ENCODE data around the gene ELOVL1.

ELOVL1 gene

GRCh38 chr1:43389326-43390313 is 21.8 kb upstream of the ELOVL1 start, which contains the start of the genes MED8 and SZT2:
MED8 (minus strand) TSS chr1:43389800; CDS start chr1:43389764, 36 bp downstream.
SZT2 (plus strand) TSS chr1:43389899; CDS start chr1:43389969, 70 bp downstream.
- H3K4me1 Mint-ChIP-seq = peaks cover 30 to 31% of the 10 kb centered on the region in 2 donors
- ATAC-seq (replicated peaks) = peak; percentile 97 to 98
- H3K4me3 Mint-ChIP-seq = peak within 1 kb of the TSS; percentile 96 to 99
- peaks cover 17 to 38% of the 10 kb centered on the region in 2 donors for H3K36me3 Mint-ChIP-seq
- no peaks in the 10 kb centered on the region for H3K27me3 Mint-ChIP-seq
- DNase-seq = peak; percentile 92
- H3K27ac Mint-ChIP-seq = peak within 1 kb of the TSS; percentile 96
- H3K9me3 Mint-ChIP-seq = no peaks in the 10 kb centered on the region

DNA sequence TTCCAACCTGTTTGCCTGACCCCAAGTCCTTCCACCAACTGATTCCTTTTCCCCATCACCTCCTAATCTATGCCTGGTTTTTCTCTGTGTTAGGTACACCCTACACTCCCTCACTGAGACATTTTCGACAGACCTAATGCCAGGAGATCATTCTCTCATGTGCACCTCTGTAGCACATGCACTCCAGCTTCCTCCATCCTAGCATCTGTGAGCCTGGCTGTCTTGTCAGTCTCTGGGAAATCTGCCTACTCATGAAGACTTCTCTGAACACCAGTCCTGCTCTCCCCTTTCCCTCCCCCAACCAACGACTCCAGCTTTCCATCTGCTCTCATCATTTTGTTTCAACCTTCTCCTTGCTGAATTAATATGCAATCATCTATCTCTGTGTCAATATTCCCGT is 20.8 kb upstream of the ELOVL1 start:
- peak overlapping the region; percentile 96 to 99 for H3K4me3 Mint-ChIP-seq
- DNase-seq = no peak
- no peaks in the 10 kb centered on the region for H3K27me3 Mint-ChIP-seq
- peaks cover 19 to 36% of the 10 kb centered on the region in 2 donors for H3K36me3 Mint-ChIP-seq
- H3K27ac Mint-ChIP-seq = peak overlapping the region; percentile 96
- H3K9me3 Mint-ChIP-seq = no peaks in the 10 kb centered on the region
- no peak for ATAC-seq (replicated peaks)
- H3K4me1 Mint-ChIP-seq = peaks cover 27 to 28% of the 10 kb centered on the region in 2 donors

DNA sequence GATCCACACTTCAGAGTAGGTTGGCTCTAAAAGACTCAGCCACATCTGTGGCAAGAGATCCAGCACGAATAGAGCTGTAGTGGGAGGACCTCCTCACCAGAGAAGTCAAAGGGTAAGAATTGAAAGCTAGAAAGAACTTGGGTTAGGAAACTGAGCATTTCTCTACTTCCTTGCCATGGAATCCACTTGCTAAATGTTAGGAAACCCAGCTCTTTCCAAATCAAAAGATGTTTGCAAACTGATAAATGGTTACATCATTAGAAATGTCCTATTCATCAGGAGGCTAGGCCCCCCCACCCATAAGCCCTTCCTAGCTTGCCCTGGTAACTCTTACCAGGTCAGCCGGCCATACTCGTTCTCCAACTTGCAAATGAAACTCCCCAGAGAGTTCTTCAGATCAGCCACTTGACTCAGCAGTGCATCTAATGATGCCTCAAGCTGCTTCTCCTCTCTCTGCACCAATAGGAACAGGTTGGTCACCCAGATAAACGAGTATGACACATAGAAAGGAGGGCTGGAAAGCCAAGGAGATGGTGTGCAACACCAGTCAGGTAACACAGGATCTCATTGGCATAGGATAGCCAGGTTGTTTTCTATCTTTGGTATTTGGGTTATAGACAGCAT is 20.3 kb upstream of the ELOVL1 start:
- Mint-ChIP-seq H3K4me1 (peaks cover 23 to 25% of the 10 kb centered on the region in 2 donors), H3K36me3 (peaks cover 23 to 38% of the 10 kb centered on the region in 2 donors), H3K27me3 (no peaks in the 10 kb centered on the region), H3K9me3 (no peaks in the 10 kb centered on the region), H3K27ac (peak overlapping the region; percentile 96), H3K4me3 (peak overlapping the region; percentile 96 to 99)
- ATAC-seq (replicated peaks) (no peak), DNase-seq (no peak)

- H3K27ac Mint-ChIP-seq = no peak overlapping the region
- ATAC-seq (replicated peaks) = no peak
- no peak overlapping the region for H3K4me3 Mint-ChIP-seq
- H3K9me3 Mint-ChIP-seq = no peaks in the 10 kb centered on the region
- H3K27me3 Mint-ChIP-seq = no peaks in the 10 kb centered on the region
- DNase-seq = no peak
- peaks cover 29 to 50% of the 10 kb centered on the region in 2 donors for H3K36me3 Mint-ChIP-seq
- peaks cover 25 to 27% of the 10 kb centered on the region in 2 donors for H3K4me1 Mint-ChIP-seq
Measured at GRCh38 chr1:43386676-43387075, 18.9 kb upstream of the ELOVL1 start.

DNA sequence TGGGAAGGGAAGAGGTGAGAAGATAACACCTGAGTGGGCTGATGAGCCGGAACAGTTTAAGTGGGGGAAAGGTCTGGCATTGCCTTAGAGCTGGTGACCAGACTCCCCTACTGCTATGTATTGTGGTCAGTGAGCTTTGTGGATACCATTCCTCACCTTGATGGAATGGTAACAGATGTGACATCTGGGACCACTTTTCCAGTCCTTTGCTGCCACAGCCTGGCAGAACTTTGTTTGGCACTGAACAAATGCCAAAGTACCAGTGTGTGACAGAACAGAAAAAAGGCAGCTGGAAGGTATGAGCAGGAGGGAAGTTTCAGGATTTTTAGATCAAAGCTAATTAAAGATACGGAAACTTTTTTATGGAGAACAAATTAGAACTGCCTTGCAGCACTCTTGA is 15.6 kb upstream of the ELOVL1 start:
- Mint-ChIP-seq H3K27me3 (no peaks in the 10 kb centered on the region), H3K27ac (no peak overlapping the region), H3K36me3 (peaks cover 37 to 61% of the 10 kb centered on the region in 2 donors), H3K9me3 (no peaks in the 10 kb centered on the region), H3K4me3 (no peak overlapping the region), H3K4me1 (peaks cover 13 to 21% of the 10 kb centered on the region in 2 donors)
- DNase-seq (no peak), ATAC-seq (replicated peaks) (no peak)

- ATAC-seq (replicated peaks) (no peak), DNase-seq (no peak)
- Mint-ChIP-seq H3K9me3 (no peaks in the 10 kb centered on the region), H3K27me3 (no peaks in the 10 kb centered on the region), H3K36me3 (peaks cover 41 to 58% of the 10 kb centered on the region in 2 donors), H3K4me3 (no peak overlapping the region), H3K4me1 (peaks cover 7 to 11% of the 10 kb centered on the region in 2 donors), H3K27ac (peak overlapping the region; percentile 48)
Measured at GRCh38 chr1:43382027-43382779, 14.4 kb upstream of the ELOVL1 start.

DNA sequence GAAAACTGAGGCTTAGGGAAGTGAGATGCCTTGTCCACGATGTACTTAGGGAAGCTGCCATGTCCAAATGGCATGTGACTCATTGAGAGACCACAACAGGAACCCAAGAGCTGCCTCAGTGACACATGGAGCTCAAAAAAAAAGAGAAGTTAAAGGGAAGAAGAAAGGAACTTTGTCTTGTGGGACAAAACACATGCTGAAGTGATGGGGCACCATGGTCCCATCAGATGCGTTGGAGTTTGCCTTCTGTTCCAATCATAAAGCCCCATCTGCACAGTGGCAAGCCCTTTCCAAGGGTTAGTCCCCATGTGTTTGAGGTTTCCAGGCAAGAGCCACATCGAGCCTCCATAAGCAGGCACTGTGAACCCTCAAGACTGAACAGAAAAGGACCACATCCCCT is 13.8 kb upstream of the ELOVL1 start:
- ATAC-seq (replicated peaks) (peak; percentile 33 to 34), DNase-seq (no peak)
- Mint-ChIP-seq H3K36me3 (peaks cover 40 to 52% of the 10 kb centered on the region in 2 donors), H3K4me1 (peaks cover 7 to 11% of the 10 kb centered on the region in 2 donors), H3K4me3 (no peak overlapping the region), H3K27ac (peak overlapping the region; percentile 48), H3K27me3 (no peaks in the 10 kb centered on the region), H3K9me3 (no peaks in the 10 kb centered on the region)

DNA sequence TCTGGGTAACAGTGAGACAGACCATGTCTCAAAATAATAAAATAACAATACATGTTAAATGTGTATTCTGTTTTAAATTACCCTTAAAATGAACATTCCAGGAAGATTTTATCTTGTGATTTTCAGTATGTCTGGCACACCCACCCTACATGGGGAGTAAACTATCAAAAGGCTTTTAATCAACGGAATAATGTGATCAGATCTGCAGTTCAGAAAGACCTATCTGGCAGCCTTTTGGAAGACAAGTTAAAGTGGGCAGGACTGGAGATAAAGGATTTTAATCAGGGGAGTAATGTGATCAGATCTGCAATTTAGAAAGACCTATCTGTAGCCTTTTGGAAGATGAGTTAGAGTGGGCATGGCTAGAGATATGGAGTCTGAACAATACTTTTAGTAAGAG is 11.7 kb upstream of the ELOVL1 start:
- H3K27ac Mint-ChIP-seq = no peak overlapping the region
- H3K4me3 Mint-ChIP-seq = no peak overlapping the region
- no peaks in the 10 kb centered on the region for H3K9me3 Mint-ChIP-seq
- no peak for ATAC-seq (replicated peaks)
- DNase-seq = no peak
- peaks cover 11 to 17% of the 10 kb centered on the region in 2 donors for H3K4me1 Mint-ChIP-seq
- H3K27me3 Mint-ChIP-seq = no peaks in the 10 kb centered on the region
- peaks cover 37 to 47% of the 10 kb centered on the region in 2 donors for H3K36me3 Mint-ChIP-seq

- Mint-ChIP-seq H3K36me3 (peaks cover 26 to 37% of the 10 kb centered on the region in 2 donors), H3K4me1 (peaks cover 11 to 17% of the 10 kb centered on the region in 2 donors), H3K27me3 (no peaks in the 10 kb centered on the region), H3K4me3 (no peak overlapping the region), H3K9me3 (no peaks in the 10 kb centered on the region), H3K27ac (no peak overlapping the region)
- ATAC-seq (replicated peaks) (no peak), DNase-seq (no peak)
Measured at GRCh38 chr1:43377831-43378230, 10.0 kb upstream of the ELOVL1 start.

DNA sequence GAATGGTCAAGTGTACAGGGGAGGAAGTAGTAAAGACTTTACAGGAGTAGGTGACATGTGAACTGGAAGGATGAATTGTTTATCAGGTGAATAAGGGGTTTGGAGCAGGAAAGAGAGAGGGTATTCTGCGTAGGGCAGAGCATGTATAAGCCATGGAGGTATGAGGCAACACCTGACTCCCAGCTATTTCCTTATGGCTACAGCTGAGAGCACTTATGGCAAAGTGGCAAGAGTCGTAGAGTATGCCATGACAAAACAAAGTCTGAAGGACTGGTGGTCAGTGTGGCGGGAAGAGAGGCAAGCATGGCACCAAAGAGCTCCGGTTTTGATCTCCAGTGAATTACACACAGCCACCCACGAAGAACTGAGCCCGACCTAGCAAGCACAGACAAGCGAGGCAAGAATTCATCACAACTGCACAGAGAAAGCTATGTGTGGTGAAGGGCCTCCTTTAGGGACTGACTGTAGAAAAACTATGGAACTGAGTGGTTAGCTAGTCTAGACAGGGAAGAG is 9.0 kb upstream of the ELOVL1 start:
- H3K4me3 Mint-ChIP-seq = no peak overlapping the region
- peaks cover 23 to 29% of the 10 kb centered on the region in 2 donors for H3K36me3 Mint-ChIP-seq
- no peaks in the 10 kb centered on the region for H3K27me3 Mint-ChIP-seq
- peaks cover 8 to 14% of the 10 kb centered on the region in 2 donors for H3K4me1 Mint-ChIP-seq
- ATAC-seq (replicated peaks) (no peak), DNase-seq (no peak)
- H3K9me3 Mint-ChIP-seq = no peaks in the 10 kb centered on the region
- H3K27ac Mint-ChIP-seq = no peak overlapping the region

DNA sequence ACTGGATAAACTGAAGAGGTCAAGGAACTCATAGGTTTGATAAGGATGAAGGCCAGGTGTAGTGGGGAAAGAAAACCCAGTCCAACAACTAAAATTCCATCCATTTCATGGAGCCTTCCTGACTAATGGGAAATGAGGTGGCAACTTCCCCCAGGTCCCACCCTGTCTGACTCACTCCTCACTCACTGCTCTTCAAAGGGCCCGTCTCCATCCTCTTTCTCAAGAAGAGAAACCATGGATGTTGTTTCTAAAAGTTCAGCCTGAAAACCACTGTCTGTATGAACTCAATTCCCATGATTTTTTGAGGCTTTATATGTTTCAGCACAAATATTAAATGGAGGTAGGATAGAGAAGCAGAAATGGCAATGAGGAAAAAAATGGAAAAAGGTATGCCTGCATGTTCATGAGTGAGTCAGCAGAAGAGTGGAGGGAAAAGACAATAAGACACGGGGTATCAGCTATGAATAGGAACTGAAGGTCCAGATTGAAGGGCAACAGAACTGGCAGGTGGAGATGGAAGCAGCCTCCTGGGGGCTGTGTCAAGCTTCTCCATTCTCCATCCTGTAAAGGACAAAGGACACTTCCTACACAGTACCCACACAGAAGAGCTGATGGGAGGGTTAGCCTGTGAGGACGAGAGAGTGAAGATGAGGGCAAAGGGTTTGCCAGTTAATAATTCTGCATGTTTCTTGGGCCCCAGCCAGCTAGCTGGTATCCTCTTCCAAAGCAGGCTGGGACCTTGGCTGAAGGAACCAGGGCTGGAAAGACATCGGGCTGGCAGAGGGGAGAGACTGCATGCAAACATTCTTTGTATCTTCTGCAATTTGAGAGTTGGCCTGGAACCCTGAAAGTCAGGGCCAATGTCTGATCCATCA is 5.5 kb upstream of the ELOVL1 start:
- no peak overlapping the region for H3K27ac Mint-ChIP-seq
- no peaks in the 10 kb centered on the region for H3K9me3 Mint-ChIP-seq
- no peak overlapping the region for H3K4me3 Mint-ChIP-seq
- DNase-seq = no peak
- no peaks in the 10 kb centered on the region for H3K27me3 Mint-ChIP-seq
- peaks cover 16 to 20% of the 10 kb centered on the region in 2 donors for H3K36me3 Mint-ChIP-seq
- H3K4me1 Mint-ChIP-seq = peaks cover 16 to 22% of the 10 kb centered on the region in 2 donors
- ATAC-seq (replicated peaks) = no peak

- Mint-ChIP-seq H3K9me3 (no peaks in the 10 kb centered on the region), H3K27me3 (no peaks in the 10 kb centered on the region), H3K36me3 (peaks cover 18 to 22% of the 10 kb centered on the region in 2 donors), H3K27ac (no peak overlapping the region), H3K4me3 (no peak overlapping the region), H3K4me1 (peaks cover 17 to 24% of the 10 kb centered on the region in 2 donors)
- no peak for ATAC-seq (replicated peaks)
- no peak for DNase-seq
Measured at GRCh38 chr1:43372172-43372571, 4.4 kb upstream of the ELOVL1 start.

DNA sequence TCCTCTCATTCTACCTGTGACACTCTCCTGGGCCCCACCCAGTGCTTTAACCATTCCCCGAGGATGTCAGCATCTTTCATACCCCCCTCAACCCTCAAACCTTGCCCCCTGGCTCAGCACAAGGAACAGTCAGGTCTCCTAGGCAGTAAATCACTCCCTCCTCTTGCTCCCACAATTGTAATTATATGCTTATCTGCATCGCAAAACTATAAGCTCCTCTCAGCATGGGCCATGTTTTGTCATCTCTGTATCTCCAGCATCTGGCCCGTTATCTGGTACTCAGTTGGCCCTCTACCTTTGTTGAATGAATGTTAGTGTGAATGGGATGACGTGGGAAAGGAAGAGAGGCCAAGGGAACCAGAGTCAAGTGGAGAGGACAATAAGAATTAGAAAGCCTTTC is 2.8 kb upstream of the ELOVL1 start:
- no peak overlapping the region for H3K4me3 Mint-ChIP-seq

More for the DNA sequence above, 2.8 kb upstream of the ELOVL1 start:
- H3K27me3 Mint-ChIP-seq = no peaks in the 10 kb centered on the region
- H3K4me1 Mint-ChIP-seq = peaks cover 23 to 35% of the 10 kb centered on the region in 2 donors
- DNase-seq (no peak), ATAC-seq (replicated peaks) (no peak)
- H3K36me3 Mint-ChIP-seq = peaks cover 23 to 32% of the 10 kb centered on the region in 2 donors
- H3K9me3 Mint-ChIP-seq = no peaks in the 10 kb centered on the region
- no peak overlapping the region for H3K27ac Mint-ChIP-seq

Data from stimulated activated naive B cell treated with anti-CD40 and anti-IgM and Interleukin-4, amounts not matched to agents 10 μg/mL and 1 μg/mL and 100 μg/mL, for 72 hours (primary cell).